Measurements from ENCODE around the gene MTRFR.

- no peak for TF ChIP-seq EZH2 (IDR thresholded peaks at IDR 0.05; ENCODE audit: insufficient read depth, poor library complexity, severe bottlenecking)
- no peak for TF ChIP-seq EZH2phosphoT487 (IDR thresholded peaks at IDR 0.05; ENCODE audit: insufficient read depth, low read depth)
These were observed 25.4 kb downstream of the MTRFR start for GRCh38 chr12:123258593-123258992.
